Heart left ventricle (tissue), 13 donors: ENCODE results near the gene PLCH1.

Experiments used
- POLR2A ChIP-seq, 2 donors: fragments of 450-650 bp; IDR thresholded peaks; one replicate each; pipeline ENCODE4 v1.6.1; 2017; ENCODE audit warnings: antibody characterized with exemption in 2 of 2, mild to moderate bottlenecking in 2 of 2, moderate library complexity in 2 of 2
- TF ChIP-seq, protein P1 (sequence below), 12 donors: fragments of 200-600 bp; sonication (generic) in 4 of 12; IDR thresholded peaks; one replicate each; pipeline versions ENCODE4 v1.5.0 to v1.8.0; 2018 to 2022; ENCODE audit warnings: antibody characterized with exemption in 12 of 12, mild to moderate bottlenecking in 5 of 12
- donor health status: ischemic (EF 13 %, LVEDD 7.1; RV severe dilation, severe dysfunction).
- donor health status: DM: no; HTN: yes; CAD: no.
- donor health status: DM: no; HTN: no; CAD: no.
- donor health status: ischemic (EF 25% LVEDD 6.9; RV normal size, moderate dysfunction).
- donor health status: ischemic (EF 25% LVEDD 5.7; RV mildly dilated, moderate dysfunction).
- donor health status: ischemic (EF 35%, LVEDD 5.7; RV mildly dilated, moderate dysfunction).
- donor health status: nonischemic (EF 11% LVEDD 7.7; RV severe dilation, severe dysfunction).
- donor health status: DM: yes; HTN: yes; CAD: no.
- donor health status: PGD.
- donor health status: ischemic (EF 29% LVEDD 5.4; RV normal size, mild dysfunction).
- donor health status: nonischemic (EF 23%, LVEDD 6.1; RV moderate dilation, normal function).

DNA sequence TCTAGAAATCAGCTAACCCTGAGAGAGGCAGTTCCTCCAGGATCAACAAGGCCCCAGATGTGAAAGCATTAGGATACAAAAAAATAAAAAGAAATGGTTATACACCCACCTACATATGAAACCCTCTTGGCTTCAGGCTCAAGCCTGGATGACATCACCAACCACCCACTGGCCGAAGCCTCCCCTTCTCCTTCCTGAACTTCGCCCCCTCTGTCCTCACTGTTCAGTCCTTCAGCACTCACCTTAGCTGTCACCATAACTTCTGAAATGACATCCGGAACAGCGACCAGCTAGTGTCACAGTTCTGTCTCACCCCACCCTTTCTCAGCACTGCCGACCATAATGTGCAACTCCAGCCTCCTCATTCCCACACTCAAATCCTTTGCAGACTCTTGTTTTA is 98.7 kb downstream of the PLCH1 start:
- TF ChIP-seq, protein P1, sequence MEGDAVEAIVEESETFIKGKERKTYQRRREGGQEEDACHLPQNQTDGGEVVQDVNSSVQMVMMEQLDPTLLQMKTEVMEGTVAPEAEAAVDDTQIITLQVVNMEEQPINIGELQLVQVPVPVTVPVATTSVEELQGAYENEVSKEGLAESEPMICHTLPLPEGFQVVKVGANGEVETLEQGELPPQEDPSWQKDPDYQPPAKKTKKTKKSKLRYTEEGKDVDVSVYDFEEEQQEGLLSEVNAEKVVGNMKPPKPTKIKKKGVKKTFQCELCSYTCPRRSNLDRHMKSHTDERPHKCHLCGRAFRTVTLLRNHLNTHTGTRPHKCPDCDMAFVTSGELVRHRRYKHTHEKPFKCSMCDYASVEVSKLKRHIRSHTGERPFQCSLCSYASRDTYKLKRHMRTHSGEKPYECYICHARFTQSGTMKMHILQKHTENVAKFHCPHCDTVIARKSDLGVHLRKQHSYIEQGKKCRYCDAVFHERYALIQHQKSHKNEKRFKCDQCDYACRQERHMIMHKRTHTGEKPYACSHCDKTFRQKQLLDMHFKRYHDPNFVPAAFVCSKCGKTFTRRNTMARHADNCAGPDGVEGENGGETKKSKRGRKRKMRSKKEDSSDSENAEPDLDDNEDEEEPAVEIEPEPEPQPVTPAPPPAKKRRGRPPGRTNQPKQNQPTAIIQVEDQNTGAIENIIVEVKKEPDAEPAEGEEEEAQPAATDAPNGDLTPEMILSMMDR (IDR thresholded peaks at IDR 0.05): no peak
- TF ChIP-seq POLR2A (IDR thresholded peaks at IDR 0.05): no peak
